NCI-H82 (cell line): ENCODE data around the gene KLHL5.

Experiments used
- DNase-seq: peaks from one replicate; lab custom pipeline; 2025; lab: John Stamatoyannopoulos, UW

KLHL5 gene

GRCh38 chr4:39043861-39044363 is 18.1 kb upstream of the KLHL5 start:
- DNase-seq, result peak; percentile 45

GRCh38 chr4:39044364-39044955 is 17.6 kb upstream of the KLHL5 start:
- peak; percentile 96 for DNase-seq

- peak; percentile 45 for DNase-seq
Observed at GRCh38 chr4:39044956-39045826, 16.8 kb upstream of the KLHL5 start.

DNA sequence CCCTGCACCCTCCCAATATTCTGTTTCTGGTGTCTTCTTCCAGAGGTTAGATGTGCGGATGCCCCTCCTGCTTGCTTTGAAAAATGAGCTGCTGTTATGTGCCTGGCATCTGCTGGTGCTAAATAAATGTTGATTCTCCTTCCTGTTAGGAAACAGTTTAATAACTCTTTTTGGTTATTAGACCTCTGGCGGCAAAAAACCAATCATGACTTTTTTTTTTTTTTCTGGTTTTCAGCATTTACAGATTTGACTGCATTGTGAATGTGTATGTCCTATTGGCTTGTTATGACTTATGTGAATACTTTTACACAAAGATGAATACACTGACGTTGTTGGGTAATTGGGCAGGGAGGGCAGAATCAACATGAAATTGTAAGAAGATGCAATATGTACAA is 16.2 kb upstream of the KLHL5 start:
- DNase-seq, result no peak

GRCh38 chr4:39046249-39046648 is 15.8 kb upstream of the KLHL5 start:
- DNase-seq, result no peak

- no peak for DNase-seq
Observed at GRCh38 chr4:39047681-39048080, 14.4 kb upstream of the KLHL5 start.

GRCh38 chr4:39048311-39048710 is 13.7 kb upstream of the KLHL5 start:
- no peak for DNase-seq

- DNase-seq, result peak; percentile 92
Observed at GRCh38 chr4:39050590-39050989, 11.4 kb upstream of the KLHL5 start.

- peak; percentile 28 for DNase-seq
Observed at GRCh38 chr4:39051492-39051891, 10.5 kb upstream of the KLHL5 start.

DNA sequence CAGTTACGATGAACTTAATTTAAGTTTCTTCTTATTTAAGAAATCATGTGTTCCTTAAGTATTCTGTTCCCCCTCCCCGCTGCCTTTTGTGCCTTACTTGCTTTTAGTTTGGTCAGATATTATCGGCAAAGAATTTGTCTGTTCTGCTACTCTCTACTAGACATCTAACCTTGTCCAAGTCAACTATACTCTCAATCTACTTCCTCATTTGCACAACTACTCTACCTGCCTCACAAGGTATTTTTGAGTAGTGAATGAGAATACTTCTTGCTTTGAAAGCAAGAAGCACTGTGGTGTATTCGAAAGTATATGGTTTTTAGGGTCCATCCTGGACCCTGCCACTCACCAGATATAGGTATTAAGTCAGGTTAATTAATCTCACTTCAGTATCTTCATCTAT is 8.0 kb upstream of the KLHL5 start:
- DNase-seq, result peak; percentile 38

GRCh38 chr4:39054497-39054896 is 7.5 kb upstream of the KLHL5 start:
- DNase-seq, result peak; percentile 92

DNA sequence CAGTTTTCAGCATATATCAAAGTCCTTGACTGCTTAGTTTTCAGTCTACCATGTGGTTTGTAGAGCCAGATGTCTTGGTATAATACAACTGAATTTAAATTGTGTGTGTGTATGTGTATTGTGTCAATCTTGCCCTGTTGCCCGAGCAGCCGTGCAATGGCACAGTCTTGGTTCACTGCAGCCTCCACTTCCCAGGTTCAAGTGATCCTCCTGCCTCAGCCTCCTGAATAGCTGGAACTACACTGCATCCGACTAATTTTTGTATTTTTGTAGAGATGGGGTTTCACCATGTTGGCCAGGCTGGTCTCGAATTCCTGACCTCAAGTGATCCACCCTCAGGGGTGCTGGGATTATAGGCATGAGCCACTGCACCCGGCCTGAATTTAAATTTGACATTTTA is 6.0 kb upstream of the KLHL5 start:
- DNase-seq, result no peak

- no peak for DNase-seq
Observed at GRCh38 chr4:39061457-39061856, 575 bp upstream of the KLHL5 start.

- no peak for DNase-seq
Observed at GRCh38 chr4:39062770-39063097, 702 bp downstream of the KLHL5 start.

GRCh38 chr4:39063430-39063829 is 1.4 kb downstream of the KLHL5 start:
- DNase-seq, result no peak

DNA sequence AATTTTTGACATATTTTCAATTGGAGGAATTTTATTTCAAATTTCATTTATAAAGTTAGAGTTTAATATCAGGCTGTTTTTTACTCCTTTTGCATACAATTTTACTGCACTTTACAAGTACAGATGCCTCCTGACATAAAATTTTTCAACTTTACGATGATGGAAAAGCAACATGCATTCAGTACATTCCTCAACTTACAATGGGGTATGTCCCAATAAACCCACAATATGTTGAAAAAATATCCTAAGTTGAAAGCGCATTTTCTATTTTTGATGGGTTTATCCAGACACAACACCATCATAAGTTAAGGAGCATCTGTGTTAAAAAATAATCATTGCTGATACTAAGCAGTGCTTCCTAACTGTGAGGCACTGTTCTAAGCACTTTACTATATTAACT is 4.3 kb downstream of the KLHL5 start:
- no peak for DNase-seq

DNA sequence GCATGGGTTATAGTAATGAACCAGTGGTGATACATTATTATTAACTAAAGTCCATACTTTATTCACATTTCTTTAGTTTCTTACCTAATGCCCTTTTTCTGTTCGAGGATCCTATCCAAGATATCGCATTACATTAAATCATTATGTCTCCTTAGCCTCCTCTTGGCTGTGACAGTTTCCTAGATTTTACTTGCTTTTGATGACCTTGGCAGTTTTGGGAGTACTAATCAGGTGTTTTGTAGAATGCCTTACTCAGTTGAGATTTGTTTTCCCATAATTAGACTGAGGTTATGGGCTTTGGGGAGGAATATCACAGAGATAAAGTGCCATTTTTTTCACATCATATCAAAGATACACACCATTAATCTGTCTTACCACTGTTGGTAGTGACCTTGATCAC is 5.0 kb downstream of the KLHL5 start:
- no peak for DNase-seq

- no peak for DNase-seq
Observed at GRCh38 chr4:39067451-39067850, 5.4 kb downstream of the KLHL5 start.

DNA sequence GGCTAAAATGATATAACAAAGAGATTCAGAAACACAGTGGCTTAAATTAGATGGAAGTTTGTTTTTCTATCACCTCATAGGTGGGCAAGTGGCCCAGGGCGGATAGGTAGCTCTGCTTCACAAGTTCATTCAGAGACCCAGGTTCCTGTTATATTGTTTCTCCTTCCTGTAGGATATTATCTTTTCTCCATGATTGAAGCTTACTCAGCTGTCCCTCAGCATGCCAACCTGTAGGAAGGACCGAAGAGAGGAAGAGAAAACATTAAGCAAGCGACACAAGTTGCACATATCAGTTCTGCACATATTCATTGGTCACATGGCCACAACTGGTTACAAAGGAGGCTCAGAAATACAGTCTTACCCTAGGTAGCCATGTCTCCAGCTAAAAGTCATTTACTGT is 6.9 kb downstream of the KLHL5 start:
- no peak for DNase-seq

GRCh38 chr4:39078829-39079228 is 16.8 kb downstream of the KLHL5 start:
- no peak for DNase-seq

DNA sequence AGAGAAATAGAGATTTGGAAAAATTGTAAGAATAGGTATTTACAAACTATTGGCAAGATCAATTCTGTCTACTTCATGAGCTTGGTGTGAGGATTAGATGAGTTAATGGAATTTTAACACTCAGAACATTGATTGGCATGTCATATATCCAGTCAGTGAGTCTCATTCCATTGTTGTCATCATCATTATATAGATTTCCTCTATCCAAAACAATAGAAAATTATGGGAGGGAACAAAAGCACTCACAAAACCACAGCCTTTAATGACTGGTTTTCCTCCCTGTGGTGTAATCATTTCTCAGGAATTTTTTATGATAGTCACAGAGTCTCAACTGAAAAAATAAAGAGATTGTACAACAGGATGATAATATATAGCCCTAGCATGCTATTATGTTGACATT is 21.1 kb downstream of the KLHL5 start:
- DNase-seq, result no peak

GRCh38 chr4:39085891-39086290 is 23.9 kb downstream of the KLHL5 start:
- DNase-seq, result no peak

- no peak for DNase-seq
Observed at GRCh38 chr4:39096847-39097246, 34.8 kb downstream of the KLHL5 start.

DNA sequence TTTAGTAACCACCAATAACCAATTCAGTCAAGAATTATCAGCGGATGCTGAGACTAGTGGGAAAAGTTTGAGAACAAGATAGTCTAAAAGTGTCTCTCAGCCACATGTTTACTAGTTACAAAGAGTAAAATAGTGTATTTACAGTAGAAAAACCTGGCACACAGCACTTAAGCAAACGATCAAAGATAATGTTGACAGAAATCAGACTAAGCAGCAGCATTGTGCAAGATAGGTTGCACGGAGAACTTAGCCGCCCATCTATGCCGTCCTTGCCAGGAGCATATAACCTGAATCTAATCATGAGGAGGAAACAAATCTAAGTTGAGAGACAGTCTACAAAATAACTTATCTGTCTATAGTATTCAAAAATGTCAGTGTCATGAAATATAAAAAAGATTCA is 35.3 kb downstream of the KLHL5 start:
- DNase-seq, result no peak
